ENCODE measurements around the gene ST8SIA6.
"Not testable (repeated sequence)": the region's sequence is repeated elsewhere in the genome, so short reads cannot be mapped to it uniquely, and the experiment has no call there.

ST8SIA6 gene

DNA sequence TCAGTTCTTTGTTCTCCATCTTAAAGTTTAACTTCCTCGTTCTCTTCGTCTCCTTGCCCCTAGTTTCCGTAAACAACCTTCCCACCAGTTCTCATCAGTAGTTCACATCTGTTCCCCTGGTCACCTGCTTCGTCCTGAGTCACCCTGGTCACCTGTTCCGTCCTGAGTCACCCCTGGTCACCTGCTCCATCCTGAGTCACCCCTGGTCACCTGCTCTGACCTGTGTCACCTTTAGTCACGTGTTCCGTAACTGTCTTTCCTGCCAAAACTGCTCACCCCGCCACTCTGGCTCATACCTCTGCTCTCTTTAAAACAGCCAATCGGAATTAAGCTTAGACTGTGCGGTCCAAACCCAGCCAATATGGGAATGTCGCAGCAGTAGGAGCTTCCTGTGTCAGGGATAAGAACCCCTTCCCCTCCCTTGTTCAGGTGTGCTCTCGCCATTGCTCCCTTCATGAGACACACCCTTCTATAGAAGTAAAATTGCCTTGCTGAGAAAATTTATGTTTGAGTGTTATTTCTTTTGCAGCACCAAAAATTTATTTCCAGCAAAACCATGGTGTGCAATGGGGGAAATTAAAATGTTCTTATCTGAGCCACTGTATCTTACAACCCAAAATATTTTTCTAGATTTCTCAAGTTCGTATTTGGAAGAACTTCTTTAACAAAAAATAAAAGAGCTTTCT lies 114.1 kb downstream of the ST8SIA6 start:
- DNase-seq = no peak

- no peak for DNase-seq
These were observed 119.3 kb downstream of the ST8SIA6 start for GRCh38 chr10:17335065-17335464.

GRCh38 chr10:17330501-17330900 lies 123.9 kb downstream of the ST8SIA6 start:
- DNase-seq = no peak

GRCh38 chr10:17326377-17326776 lies 128.0 kb downstream of the ST8SIA6 start:
- no peak for DNase-seq

DNA sequence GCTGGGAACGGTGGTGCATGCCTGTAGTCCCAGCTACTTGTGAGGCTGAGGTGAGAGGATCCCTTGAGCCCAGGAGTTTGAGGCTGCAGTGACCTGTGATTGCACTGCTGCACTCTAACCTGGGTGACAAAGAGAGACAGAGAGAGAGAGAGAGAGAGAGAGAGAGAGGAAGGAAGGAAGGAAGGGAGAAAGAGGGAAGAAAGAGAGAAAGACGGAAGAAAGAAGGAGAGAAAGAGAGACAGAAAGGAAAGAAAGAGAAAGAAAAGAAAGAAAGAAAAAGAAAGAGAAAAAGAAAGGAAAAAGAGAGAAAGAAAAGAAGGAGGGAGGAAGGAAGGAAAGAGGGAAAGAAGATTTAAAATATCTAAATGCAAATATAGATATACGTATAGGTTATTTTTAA lies 132.4 kb downstream of the ST8SIA6 start:
- DNase-seq = not testable (repeated sequence)

DNA sequence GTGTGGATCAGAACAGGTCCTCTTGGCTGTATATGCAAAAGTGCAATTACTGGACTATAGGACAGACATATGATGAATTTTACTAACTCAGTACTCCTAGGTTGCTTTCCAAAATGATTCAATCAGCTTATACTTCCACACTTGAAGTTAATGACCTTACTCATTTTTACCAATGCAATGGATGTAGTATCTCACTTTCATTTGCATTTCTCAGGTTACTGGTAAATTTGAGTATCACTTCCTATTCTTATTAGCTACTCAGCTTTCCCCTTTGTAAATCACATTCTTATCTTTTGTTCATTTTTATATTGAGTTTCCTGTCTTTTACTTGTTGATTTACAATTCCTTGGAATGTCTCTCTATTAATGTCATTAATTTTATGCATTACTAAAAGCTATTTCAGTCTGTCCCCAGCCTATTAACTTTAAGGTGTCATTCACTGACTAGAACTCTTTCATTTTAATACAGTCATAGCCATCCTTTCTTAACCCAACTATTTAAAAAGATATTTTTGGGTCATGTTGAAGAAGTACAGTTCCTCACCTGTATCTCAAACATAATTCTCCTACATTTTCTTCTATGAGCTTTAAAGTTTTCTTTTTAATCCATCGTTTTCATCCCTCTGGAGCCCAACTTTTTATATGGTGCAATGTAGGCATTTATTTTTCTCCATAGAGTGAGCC lies 137.8 kb downstream of the ST8SIA6 start:
- DNase-seq = no peak

- no peak for DNase-seq
These were observed 145.0 kb downstream of the ST8SIA6 start for GRCh38 chr10:17309435-17309834.

DNA sequence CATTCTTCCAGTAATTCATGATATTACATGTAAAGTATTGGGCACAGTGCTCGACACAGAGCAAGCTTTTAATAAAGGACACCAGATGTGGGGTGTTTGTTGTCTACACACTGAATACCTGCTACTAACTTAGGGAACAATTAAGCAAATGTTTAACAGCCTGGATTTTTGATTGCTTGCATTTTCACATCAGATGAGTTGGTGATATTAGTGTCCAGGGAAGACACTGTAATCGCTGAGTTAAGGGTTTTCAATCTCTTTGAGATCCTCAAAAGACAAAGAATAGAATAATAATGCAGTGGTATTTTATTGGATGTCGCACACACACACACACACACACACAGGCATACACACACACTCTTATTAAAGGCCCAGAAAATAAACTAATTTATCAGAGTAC lies 147.3 kb downstream of the ST8SIA6 start:
- DNase-seq = no peak

- no peak for DNase-seq
These were observed 162.0 kb downstream of the ST8SIA6 start for GRCh38 chr10:17292375-17292774.

GRCh38 chr10:17290226-17290625 lies 164.2 kb downstream of the ST8SIA6 start:
- DNase-seq = no peak

- no peak for DNase-seq
These were observed 164.6 kb downstream of the ST8SIA6 start for GRCh38 chr10:17289763-17290162.

DNA sequence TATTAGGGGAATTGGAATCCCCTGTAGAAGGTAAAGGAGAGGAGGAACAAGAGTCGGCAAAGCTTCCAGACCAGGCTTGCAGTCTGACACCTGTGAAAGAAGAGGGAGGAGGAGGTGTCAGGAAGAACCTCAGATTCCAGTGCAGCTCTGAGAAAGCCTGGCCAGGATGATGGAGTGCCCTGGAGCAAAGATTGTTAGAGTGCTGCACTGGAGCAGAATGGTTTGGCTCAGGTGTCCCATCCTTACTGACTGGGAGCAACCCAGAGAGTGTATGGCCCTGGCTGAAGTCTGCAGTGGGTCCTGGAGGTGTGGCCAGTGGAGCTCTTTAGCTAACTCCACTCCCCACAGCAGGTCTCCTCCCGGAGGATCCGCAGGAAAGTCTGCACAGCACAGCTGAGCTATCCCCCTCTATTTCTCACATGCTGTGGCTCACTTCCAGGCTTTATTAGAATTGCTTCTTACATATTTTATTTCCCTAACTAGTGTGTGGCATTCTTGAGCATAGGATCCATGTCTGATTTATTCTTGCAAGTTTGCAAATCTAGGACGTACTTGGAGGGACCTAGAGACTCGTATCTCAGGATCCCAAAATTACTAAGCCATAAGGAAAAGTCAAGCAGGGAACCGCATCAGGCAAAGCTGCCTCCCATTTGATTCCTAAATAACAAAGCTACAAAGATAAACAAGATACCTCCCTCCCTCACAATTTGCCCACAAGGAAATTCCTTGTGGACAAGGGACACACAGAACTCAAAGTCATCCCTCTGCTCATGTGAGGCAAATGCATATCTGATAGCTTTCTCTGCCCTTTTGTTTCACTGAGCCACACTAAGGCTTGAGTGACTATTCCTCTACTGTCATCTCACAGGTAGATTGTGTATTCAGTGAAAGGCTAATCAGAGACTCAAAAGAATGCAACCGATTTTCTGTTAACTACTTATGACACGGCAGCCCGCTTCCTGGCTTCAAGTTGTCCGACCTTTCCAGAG lies 167.5 kb downstream of the ST8SIA6 start:
- DNase-seq = no peak

- DNase-seq = no peak
These were observed 172.1 kb downstream of the ST8SIA6 start for GRCh38 chr10:17282311-17282710.

DNA sequence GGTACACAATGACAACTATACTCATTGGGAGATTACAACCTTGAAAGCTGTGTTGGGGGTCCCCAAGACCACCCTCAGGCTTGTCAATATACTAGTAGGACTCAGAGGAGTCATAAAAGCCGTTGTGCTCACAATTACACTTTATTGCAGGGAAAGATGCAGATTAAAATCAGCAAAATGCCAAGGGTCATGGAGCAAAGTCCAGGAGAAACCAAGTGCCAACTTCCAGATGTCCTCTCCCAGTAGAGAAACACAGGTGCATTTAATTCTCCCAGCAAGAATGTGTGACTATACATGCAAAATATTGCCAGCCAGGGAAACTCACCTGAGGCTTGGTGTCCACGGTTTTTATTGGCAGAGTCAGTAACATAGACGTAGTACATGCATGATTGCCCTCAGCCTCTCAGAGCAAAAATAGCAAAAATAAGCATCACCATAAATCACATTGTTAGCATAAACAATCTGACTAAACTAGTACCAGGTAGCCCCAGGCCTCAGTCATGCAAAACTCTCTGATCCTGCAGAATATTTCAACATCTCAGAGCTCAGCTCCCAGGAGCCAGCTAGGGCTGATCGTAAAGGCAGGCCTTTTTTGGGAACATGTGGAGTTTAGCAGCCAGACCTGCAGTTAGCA lies 175.7 kb downstream of the ST8SIA6 start:
- DNase-seq = no peak

DNA sequence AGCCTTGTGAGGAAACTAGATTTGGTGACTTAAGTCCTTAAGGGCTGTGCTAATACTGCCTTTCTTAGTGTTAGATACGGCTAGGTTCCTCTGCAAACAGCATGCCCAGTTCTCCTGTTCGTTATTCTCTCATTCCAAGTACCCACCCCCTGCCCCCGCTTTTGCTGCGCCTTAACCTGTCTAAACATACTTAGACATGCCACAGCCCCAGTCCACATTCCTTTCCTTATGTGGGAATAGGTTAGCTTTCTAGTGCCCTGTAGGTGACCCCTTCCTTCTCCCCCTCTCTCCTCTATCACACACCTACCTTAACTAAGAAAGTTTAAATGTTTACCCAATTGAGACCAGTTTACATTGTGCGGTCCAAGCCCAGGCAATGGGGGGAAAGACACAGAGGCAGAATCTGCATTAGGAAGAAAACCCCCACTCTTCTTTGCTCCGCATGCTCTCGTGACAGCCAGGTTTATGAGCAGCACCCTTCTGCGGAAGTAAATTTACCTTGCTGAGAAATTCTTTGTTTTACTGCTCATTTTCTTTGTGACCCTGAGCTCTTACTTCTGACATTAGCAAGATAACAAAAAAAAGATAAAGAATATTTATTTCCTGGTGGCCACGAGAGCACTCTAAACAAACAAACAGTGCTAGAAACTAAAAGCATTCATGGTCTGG lies 177.5 kb downstream of the ST8SIA6 start:
- no peak for DNase-seq

- DNase-seq = no peak
These were observed 181.0 kb downstream of the ST8SIA6 start for GRCh38 chr10:17273403-17273802.

DNA sequence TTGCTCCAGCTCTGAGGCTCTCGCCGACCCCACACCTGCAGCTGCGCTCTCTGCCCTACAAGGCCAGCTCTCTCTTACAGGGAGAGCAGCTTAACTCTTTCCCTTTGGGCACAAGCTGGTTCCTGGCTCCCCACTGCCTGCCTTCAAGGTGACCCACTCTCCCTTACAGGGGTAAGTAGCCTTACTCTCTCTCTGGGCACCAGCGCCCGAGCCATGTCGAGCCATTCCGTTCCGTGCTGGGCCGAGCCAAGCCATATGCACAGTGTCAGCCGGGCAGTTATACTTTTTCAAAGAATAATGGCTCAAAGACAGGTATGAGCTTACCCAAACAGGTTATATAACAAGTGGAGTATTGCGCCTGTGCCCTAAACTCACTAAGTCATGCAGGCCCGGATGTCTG lies 181.7 kb downstream of the ST8SIA6 start:
- DNase-seq = no peak

Data from stimulated activated naive CD4-positive, alpha-beta T cell treated with Interleukin-2 at 50 U/mL for 16 hours (primary cell).